WTC11 (cell line): ENCODE results near the gene CLPTM1L. TPM values are rescaled to one million over a fixed set of nuclear protein-coding genes. Genes with fewer than 3 reads are reported as not detected.
A peak's percentile ranks its signal among the peaks of the same experiment; 100 is the strongest.

Experiments used
- ATAC-seq: fragments of 200-7000 bp; cut with Tn5 transposase; 2 replicates; pipeline ENCODE4 v1.10.0; 2021; ENCODE audit warnings: mild to moderate bottlenecking, moderate library complexity
- CTCF ChIA-PET: fragments of 300-600 bp; sonication (Branson Sonifier 250); formaldehyde crosslinking; loops from one replicate; lab custom pipeline; 2021; ENCODE audit warnings: antibody characterized with exemption; lab: Charles Lee
- POLR2A ChIA-PET: fragments of 350-600 bp; sonication (Branson Sonifier 250); formaldehyde crosslinking; loops from one replicate; lab custom pipeline; 2021; ENCODE audit warnings: antibody characterized with exemption; lab: Charles Lee
- DNase-seq: peaks from one replicate; pipeline ENCODE4 v3.0.0; 2021; ENCODE audit warnings: low spot score
- H3K27ac Mint-ChIP-seq: 2 replicates; pipeline ENCODE4 v1.8.0; 2021; ENCODE audit warnings: mixed read lengths
- H3K27me3 Mint-ChIP-seq: 2 replicates; pipeline ENCODE4 v1.8.0; 2021; ENCODE audit warnings: low read depth, mild to moderate bottlenecking, moderate library complexity, mixed read lengths
- H3K36me3 Mint-ChIP-seq: 2 replicates; pipeline ENCODE4 v1.8.0; 2021; ENCODE audit warnings: mixed read lengths
- H3K4me1 Mint-ChIP-seq: 2 replicates; pipeline ENCODE4 v1.8.0; 2022; ENCODE audit warnings: mixed read lengths
- H3K4me3 Mint-ChIP-seq: 2 replicates; pipeline ENCODE4 v1.8.0; 2021; ENCODE audit warnings: mild to moderate bottlenecking, moderate library complexity, mixed read lengths
- H3K9me3 Mint-ChIP-seq: 2 replicates; pipeline ENCODE4 v1.8.0; 2021; ENCODE audit warnings: mixed read lengths
- ATF1 ChIP-seq: sonication (generic); formaldehyde crosslinking; IDR thresholded peaks from 2 replicates; pipeline ENCODE4 v1.8.1; 2023; ENCODE audit warnings: mild to moderate bottlenecking, moderate library complexity, missing genetic modification reagents
- ATF2 ChIP-seq: sonication (generic); formaldehyde crosslinking; IDR thresholded peaks from 2 replicates; pipeline ENCODE4 v1.8.1; 2022; ENCODE audit warnings: low read depth, missing genetic modification reagents, borderline replicate concordance
- GRHL2 ChIP-seq: fragments of 250-450 bp; sonication (Bioruptor Pico); IDR thresholded peaks from 2 replicates; pipeline ENCODE4 v1.8.0; 2022; ENCODE audit warnings: mild to moderate bottlenecking, moderate library complexity; ENCODE audit not compliant: insufficient replicate concordance, severe bottlenecking
- JUN ChIP-seq: sonication (generic); formaldehyde crosslinking; IDR thresholded peaks from 2 replicates; pipeline ENCODE4 v1.8.0; 2023; ENCODE audit warnings: mild to moderate bottlenecking, missing genetic modification reagents
- NFE2L1 ChIP-seq: sonication (generic); formaldehyde crosslinking; IDR thresholded peaks from 2 replicates; pipeline ENCODE4 v1.8.1; 2023; ENCODE audit warnings: missing genetic modification reagents
- NR2C2 ChIP-seq: sonication (generic); formaldehyde crosslinking; IDR thresholded peaks from 2 replicates; pipeline ENCODE4 v1.8.0; 2022; ENCODE audit warnings: mild to moderate bottlenecking, missing genetic modification reagents
- OVOL2 ChIP-seq: fragments of 250-450 bp; sonication (Bioruptor Pico); IDR thresholded peaks from 2 replicates; pipeline ENCODE4 v1.9.0; 2021; ENCODE audit warnings: mild to moderate bottlenecking, borderline replicate concordance
- PRRX2 ChIP-seq: fragments of 250-450 bp; sonication (Bioruptor Pico); IDR thresholded peaks from 2 replicates; pipeline ENCODE4 v1.8.0; 2021; ENCODE audit warnings: mild to moderate bottlenecking
- TEAD4 ChIP-seq: sonication (generic); formaldehyde crosslinking; IDR thresholded peaks from 2 replicates; pipeline ENCODE4 v1.8.0; 2022; ENCODE audit warnings: mild to moderate bottlenecking, missing genetic modification reagents
- ZNF121 ChIP-seq: sonication (generic); formaldehyde crosslinking; IDR thresholded peaks from 2 replicates; pipeline ENCODE4 v1.8.0; 2023; ENCODE audit warnings: missing genetic modification reagents
- ZNF219 ChIP-seq: sonication (generic); formaldehyde crosslinking; IDR thresholded peaks from 2 replicates; pipeline ENCODE4 v1.8.0; 2023; ENCODE audit warnings: missing genetic modification reagents, mild to moderate bottlenecking, borderline replicate concordance
- ZNF281 ChIP-seq: sonication (generic); formaldehyde crosslinking; IDR thresholded peaks from 2 replicates; pipeline ENCODE4 v1.8.0; 2023; ENCODE audit warnings: mild to moderate bottlenecking, missing genetic modification reagents
- ZNF416 ChIP-seq: fragments of 250-450 bp; sonication (Bioruptor Pico); IDR thresholded peaks from 2 replicates; pipeline ENCODE4 v1.9.0; 2021; ENCODE audit warnings: mild to moderate bottlenecking, inconsistent platforms
- total RNA-seq: library from RNA; stranded (reverse); gene quantifications from 3 replicates; pipeline ENCODE4 v1.2.3, GENCODE V29; 2021
- TF ChIP-seq, protein P1 (sequence below): sonication (generic); formaldehyde crosslinking; IDR thresholded peaks from 2 replicates; pipeline ENCODE4 v1.8.0; 2022; ENCODE audit warnings: mild to moderate bottlenecking, missing genetic modification reagents
- TF ChIP-seq, protein P2 (sequence below): sonication (generic); formaldehyde crosslinking; IDR thresholded peaks from 2 replicates; pipeline ENCODE4 v1.8.1; 2023; ENCODE audit warnings: mild to moderate bottlenecking, missing genetic modification reagents

The CLPTM1L gene
- total RNA-seq, 1 experiment from 2014 or later, result 92.8 TPM

DNA sequence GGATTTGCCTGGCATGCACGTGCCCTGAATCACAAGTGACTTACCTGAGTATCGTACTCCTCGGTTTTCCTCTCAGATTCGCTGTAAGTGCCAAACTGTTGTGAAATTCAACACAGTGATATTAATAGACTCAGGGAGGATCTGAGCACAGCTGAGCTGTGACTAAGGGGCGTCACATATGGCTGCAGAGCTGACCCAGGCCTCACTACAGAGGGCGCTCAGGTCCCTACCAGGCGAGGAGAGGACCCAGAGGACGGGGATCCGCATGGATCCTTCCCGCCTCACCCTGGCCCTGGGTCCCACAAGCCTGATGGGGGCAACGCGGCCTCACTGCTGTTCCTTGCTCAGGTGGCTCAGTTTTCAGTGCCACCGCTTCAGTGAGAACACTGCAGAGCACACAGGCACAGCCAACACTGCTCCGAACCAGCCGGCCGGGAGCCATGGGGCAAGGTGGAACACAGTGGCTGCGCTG, 20.1 kb downstream of the CLPTM1L start (continued):
- no peak for TF ChIP-seq NR2C2 (CRISPR knock-in tag)
- TF ChIP-seq TEAD4 (CRISPR knock-in tag), result no peak
- TF ChIP-seq ATF2 (CRISPR knock-in tag), result no peak
- TF ChIP-seq OVOL2 (CRISPR knock-in tag), result no peak
- TF ChIP-seq ZNF219 (CRISPR knock-in tag), result no peak
- no peak for TF ChIP-seq ZNF121 (CRISPR knock-in tag)

DNA sequence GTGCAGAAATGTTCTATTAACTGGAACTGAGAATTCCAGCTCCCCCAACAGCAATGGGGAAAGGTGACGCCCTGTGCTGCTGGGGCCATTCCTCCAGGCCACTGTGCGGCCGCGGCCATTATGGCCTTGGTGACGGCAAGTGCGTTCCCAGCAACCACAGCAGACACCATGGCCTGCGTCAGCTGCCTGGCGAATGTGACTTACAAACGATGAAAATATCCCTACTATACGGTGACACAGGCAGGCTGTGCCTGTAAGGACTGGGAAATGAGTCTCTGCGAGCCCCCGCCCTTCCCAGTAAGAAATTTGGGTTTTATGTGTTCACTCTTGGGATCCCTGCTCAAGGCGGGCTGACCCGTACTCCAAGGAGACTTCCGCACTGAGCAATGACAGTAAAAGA, 20.6 kb downstream of the CLPTM1L start:
- Mint-ChIP-seq H3K27ac (peak overlapping the region; percentile 57; the same call in 1 of the 2 replicates), H3K4me3 (no peak overlapping the region), H3K36me3 (peaks cover 62% of the 10 kb centered on the region), H3K9me3 (peaks cover 9% of the 10 kb centered on the region), H3K27me3 (no peaks in the 10 kb centered on the region), H3K4me1 (peaks cover 4% of the 10 kb centered on the region; the same call in 1 of the 2 replicates)
- no peak for DNase-seq
- TF ChIP-seq, protein P1, sequence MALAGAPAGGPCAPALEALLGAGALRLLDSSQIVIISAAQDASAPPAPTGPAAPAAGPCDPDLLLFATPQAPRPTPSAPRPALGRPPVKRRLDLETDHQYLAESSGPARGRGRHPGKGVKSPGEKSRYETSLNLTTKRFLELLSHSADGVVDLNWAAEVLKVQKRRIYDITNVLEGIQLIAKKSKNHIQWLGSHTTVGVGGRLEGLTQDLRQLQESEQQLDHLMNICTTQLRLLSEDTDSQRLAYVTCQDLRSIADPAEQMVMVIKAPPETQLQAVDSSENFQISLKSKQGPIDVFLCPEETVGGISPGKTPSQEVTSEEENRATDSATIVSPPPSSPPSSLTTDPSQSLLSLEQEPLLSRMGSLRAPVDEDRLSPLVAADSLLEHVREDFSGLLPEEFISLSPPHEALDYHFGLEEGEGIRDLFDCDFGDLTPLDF (CRISPR knock-in tag), result no peak
- TF ChIP-seq PRRX2 (CRISPR knock-in tag), result no peak
- no peak for TF ChIP-seq ATF1 (CRISPR knock-in tag)
- TF ChIP-seq ZNF416, result no peak
- TF ChIP-seq, protein P2, sequence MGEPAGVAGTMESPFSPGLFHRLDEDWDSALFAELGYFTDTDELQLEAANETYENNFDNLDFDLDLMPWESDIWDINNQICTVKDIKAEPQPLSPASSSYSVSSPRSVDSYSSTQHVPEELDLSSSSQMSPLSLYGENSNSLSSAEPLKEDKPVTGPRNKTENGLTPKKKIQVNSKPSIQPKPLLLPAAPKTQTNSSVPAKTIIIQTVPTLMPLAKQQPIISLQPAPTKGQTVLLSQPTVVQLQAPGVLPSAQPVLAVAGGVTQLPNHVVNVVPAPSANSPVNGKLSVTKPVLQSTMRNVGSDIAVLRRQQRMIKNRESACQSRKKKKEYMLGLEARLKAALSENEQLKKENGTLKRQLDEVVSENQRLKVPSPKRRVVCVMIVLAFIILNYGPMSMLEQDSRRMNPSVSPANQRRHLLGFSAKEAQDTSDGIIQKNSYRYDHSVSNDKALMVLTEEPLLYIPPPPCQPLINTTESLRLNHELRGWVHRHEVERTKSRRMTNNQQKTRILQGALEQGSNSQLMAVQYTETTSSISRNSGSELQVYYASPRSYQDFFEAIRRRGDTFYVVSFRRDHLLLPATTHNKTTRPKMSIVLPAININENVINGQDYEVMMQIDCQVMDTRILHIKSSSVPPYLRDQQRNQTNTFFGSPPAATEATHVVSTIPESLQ (CRISPR knock-in tag), result no peak
- no peak for TF ChIP-seq GRHL2 (CRISPR knock-in tag)
- no peak for TF ChIP-seq ZNF281 (CRISPR knock-in tag)
- no peak for ATAC-seq
- CTCF ChIA-PET, result no interaction called here
- POLR2A ChIA-PET, result no interaction called here

DNA sequence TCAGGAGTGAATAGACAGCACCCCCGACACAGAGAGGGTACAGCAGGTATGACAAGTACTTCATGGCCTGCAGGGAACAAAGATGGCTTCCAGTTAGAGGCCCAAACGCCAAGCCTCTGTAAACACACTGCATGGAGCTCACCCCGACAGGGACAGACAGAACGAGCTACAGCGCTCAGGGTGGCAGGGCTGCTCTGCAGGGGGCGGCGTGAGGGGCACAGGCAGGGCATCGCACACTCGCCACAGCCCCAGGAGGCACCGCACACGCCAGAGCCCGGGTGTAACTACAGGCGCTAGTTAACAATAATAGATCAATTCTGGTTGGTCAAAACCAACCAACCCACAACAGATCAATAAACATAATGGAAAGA, 21.1 kb downstream of the CLPTM1L start:
- ChIA-PET CTCF (no interaction called here), POLR2A (no interaction called here)
- no peak for ATAC-seq
- Mint-ChIP-seq H3K4me1 (peaks cover 4% of the 10 kb centered on the region; the same call in 1 of the 2 replicates), H3K4me3 (no peak overlapping the region), H3K36me3 (peaks cover 58% of the 10 kb centered on the region), H3K27me3 (no peaks in the 10 kb centered on the region), H3K9me3 (peaks cover 7% of the 10 kb centered on the region), H3K27ac (no peak overlapping the region)
- no peak for DNase-seq
- TF ChIP-seq JUN (no peak), NFE2L1 (CRISPR knock-in tag) (no peak)
